DMS114 treated with DMSO at 0.1 percent for 48 hours (cell line): ENCODE measurements around the gene VENTX.

Source experiments
- DNase-seq: peaks from one replicate; lab custom pipeline; 2025; ENCODE audit not compliant: unreplicated experiment; lab: John Stamatoyannopoulos, UW

Gene VENTX

DNA sequence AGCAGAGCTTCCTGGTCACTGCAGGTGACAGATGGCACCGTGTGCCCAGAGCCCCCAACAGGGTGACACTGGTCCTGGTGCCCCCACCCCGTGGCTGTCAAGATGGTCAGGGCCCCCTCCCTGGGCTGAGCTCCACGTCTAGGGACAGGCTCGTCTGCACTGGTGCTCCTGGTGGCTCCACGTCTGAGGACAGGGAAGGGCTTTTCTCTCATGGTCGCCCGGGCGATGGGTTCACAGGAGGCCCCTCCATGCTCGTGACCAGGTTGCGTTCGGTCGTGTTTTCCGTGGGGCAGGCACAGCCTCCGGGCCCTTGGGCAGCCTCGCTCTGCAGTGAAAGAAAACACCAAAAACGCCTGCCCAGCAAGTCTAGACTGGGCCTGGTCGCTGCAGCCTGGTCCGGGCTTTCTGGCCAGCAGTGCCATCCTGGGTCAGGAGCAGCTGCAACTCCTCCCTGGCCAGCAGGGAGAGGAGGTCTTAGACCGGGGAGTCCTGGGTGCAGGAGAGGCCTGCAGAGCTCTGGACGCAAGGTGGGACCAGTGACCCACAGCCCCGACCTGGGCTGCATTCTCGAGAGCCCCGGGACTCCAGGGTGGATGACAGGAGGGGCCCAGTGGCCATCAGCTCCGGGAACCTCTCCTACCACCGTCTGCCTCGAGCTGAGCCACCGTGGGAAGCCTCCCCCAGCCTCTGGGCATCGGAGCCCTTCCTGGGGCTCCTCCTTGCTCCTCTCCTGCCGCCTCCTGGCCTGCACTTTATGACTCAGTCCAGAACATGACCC lies 35.5 kb upstream of the VENTX start:
- no peak for DNase-seq

GRCh38 chr10:133202778-133203651 lies 34.6 kb upstream of the VENTX start:
- no peak for DNase-seq

GRCh38 chr10:133203652-133204195 lies 33.9 kb upstream of the VENTX start:
- DNase-seq, result no peak

DNA sequence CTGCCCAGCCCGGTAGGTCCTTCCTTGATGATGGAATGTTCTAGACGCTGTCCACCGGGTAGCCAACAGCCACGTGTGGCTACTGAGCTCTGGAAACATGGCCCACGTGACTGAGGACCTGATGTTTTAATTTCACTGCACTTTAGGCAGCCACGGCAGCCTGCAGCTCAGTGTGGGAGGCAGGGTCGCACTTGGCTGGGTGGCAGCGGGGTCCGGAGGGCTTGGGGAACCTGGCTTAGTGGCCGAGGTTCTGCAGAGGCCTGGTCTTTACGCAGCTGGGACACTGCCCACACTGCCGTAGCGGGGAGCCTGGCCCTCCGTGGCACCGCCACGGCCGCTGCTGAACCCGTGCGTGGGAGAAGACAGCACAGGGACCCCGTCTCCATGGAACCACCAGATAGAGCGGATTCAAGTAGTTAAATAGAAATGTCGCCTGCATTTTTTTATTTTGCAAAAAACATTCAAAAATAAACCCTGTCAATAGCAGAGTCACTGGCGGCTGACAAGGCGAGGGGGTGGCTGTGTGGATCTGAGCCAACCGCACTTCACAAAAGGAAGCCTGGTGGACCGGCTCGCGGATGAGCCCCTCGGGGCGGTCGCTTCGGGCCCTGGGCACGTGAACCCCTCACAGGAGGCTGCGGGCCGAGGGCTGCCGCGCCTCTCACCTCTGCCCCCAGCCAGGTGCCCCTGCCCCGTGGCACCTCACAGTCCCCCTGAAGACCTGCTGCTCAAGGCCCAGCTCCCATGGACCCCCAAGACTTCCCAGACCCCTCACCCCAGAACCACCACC lies 33.2 kb upstream of the VENTX start:
- no peak for DNase-seq

- no peak for DNase-seq
These were observed 32.5 kb upstream of the VENTX start for GRCh38 chr10:133205146-133205545.

DNA sequence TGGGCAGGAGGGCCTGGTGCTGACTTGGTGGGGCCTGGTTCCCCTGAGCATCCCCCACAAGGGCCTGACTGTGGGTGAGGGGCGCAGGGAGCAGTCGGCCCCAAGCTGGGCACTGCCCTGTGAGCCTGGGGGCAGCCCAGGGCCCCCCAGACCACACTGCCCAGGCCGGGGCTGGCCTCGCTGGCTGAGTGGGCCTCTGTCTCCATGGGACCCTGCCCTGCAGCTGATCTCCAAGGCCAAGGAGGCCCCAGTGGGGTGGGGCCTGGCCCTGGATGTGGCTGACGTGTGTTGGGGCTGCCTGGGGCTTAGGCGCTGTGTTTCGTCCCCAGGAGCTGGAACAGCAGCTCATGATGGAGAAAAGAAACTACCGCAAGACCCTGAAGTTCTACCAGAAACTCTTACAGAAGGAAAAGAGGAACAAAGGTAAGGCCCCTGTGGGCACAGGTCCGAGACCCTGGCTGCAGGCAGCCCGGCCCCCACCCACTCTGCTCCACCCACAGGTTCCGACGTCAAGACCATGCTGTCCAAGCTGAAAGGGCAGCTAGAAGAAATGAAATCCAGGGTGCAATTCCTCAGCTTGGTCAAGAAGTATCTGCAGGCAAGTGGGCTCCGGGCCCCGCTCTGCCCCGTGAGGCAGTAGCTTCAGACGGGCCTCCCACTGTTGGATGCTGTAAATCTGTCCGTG lies 31.2 kb upstream of the VENTX start:
- no peak for DNase-seq

GRCh38 chr10:133207041-133207600 lies 30.5 kb upstream of the VENTX start:
- DNase-seq, result no peak

DNA sequence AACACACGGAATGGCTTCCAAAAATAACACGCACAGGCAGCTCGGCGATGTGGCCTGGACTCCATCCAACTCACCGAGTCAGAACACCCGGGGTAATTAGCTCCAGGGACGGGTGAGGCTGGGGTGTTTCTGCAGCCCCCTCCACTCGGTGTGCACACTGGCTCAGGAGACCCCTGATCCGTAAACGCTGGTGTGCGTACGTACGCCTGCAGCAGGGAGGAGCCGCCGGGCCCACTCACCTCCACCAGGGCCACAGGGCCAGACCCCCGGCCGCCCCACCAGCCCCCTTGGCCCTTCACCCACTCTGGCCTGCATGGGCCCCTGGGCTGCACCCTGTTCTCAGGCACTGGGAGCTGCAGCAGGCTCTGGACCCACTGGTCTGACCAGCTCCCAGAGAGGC lies 30.0 kb upstream of the VENTX start:
- no peak for DNase-seq

GRCh38 chr10:133208466-133208865 lies 29.2 kb upstream of the VENTX start:
- DNase-seq, result no peak

- DNase-seq, result no peak
These were observed 28.5 kb upstream of the VENTX start for GRCh38 chr10:133209117-133209516.

- DNase-seq, result no peak
These were observed 28.0 kb upstream of the VENTX start for GRCh38 chr10:133209641-133210040.

GRCh38 chr10:133210398-133211140 lies 27.1 kb upstream of the VENTX start:
- DNase-seq, result no peak

- no peak for DNase-seq
These were observed 26.4 kb upstream of the VENTX start for GRCh38 chr10:133211141-133211830.

- DNase-seq, result no peak
These were observed 25.4 kb upstream of the VENTX start for GRCh38 chr10:133211959-133212852.

GRCh38 chr10:133212853-133213494 lies 24.7 kb upstream of the VENTX start:
- DNase-seq, result no peak

GRCh38 chr10:133213641-133214467 lies 23.8 kb upstream of the VENTX start:
- no peak for DNase-seq
